RWPE1 (cell line): ENCODE data around the gene ADAMTS7.
"Not testable (repeated sequence)": the region's sequence is repeated elsewhere in the genome, so short reads cannot be mapped to it uniquely, and the experiment has no call there.

Experiments
- CTCF ChIA-PET: fragments of 350-600 bp; sonication (Branson Sonifier 250); formaldehyde crosslinking; extraction: SDS; loops from one replicate; lab custom pipeline; 2021; lab: Yijun Ruan, JAX
- POLR2A ChIA-PET: fragments of 400-600 bp; formaldehyde crosslinking; extraction: SDS; loops from one replicate; lab custom pipeline; 2020; ENCODE audit warnings: antibody characterized with exemption; ENCODE audit not compliant: low non-redundant PET; lab: Yijun Ruan, JAX
- DNase-seq: peaks from one replicate; pipeline ENCODE4 v3.0.0; 2012; ENCODE audit warnings: low spot score
- H3K27ac ChIP-seq: fragments of 450-650 bp; 2 replicates; pipeline ENCODE4 v1.5.1; 2017
- CTCF ChIP-seq: fragments of 450-650 bp; conservative IDR thresholded peaks from 2 replicates; pipeline ENCODE4 v1.5.1; 2017; ENCODE audit warnings: low read depth, mild to moderate bottlenecking

The ADAMTS7 gene

GRCh38 chr15:78840661-78841375 is 29.6 kb upstream of the ADAMTS7 start:
- no peak for TF ChIP-seq CTCF
- POLR2A ChIA-PET = no interaction called here
- CTCF ChIA-PET = no interaction called here
- DNase-seq = no peak
- H3K27ac ChIP-seq = no peak overlapping the region

GRCh38 chr15:78839151-78839550 is 27.9 kb upstream of the ADAMTS7 start:
- CTCF ChIA-PET = interaction anchor here (0.6 kb wide), 1 partner anchor 905 kb away, joined by 3 read pairs; no protein-coding TSS in a partner anchor
- H3K27ac ChIP-seq, POLR2A ChIA-PET: not testable (repeated sequence)

GRCh38 chr15:78838489-78838888 is 27.2 kb upstream of the ADAMTS7 start:
- POLR2A ChIA-PET = no interaction called here
- no peak overlapping the region for H3K27ac ChIP-seq
- CTCF ChIA-PET = interaction anchor here (0.6 kb wide), 3 partner anchors 58 to 905 kb away, joined by 3 read pairs; no protein-coding TSS in a partner anchor
- TF ChIP-seq CTCF = no peak
- no peak for DNase-seq

More at GRCh38 chr15:78839151-78839550, 27.9 kb upstream of the ADAMTS7 start:
- DNase-seq = not testable (repeated sequence)

GRCh38 chr15:78837543-78837942 is 26.3 kb upstream of the ADAMTS7 start:
- ChIA-PET POLR2A (no interaction called here), CTCF (no interaction called here)
- no peak for DNase-seq
- TF ChIP-seq CTCF = no peak
- H3K27ac ChIP-seq = no peak overlapping the region

- POLR2A ChIA-PET = no interaction called here
These were observed 25.9 kb upstream of the ADAMTS7 start for GRCh38 chr15:78837131-78837530.

GRCh38 chr15:78836333-78836732 is 25.1 kb upstream of the ADAMTS7 start:
- no peak for TF ChIP-seq CTCF
- CTCF ChIA-PET = interaction anchor here (0.6 kb wide), 2 partner anchors 72 to 1416 kb away, joined by 3 to 4 read pairs; partner anchors contain the start of gene HMG20A
- no peak for DNase-seq
- H3K27ac ChIP-seq = no peak overlapping the region
- POLR2A ChIA-PET = no interaction called here

More at GRCh38 chr15:78837131-78837530, 25.9 kb upstream of the ADAMTS7 start:
- H3K27ac ChIP-seq = no peak overlapping the region
- CTCF ChIA-PET = no interaction called here
- no peak for TF ChIP-seq CTCF
- no peak for DNase-seq
